HG02840 (cell line): Measurements from ENCODE around the gene ANKAR.
"Not testable (repeated sequence)": the region's sequence is repeated elsewhere in the genome, so short reads cannot be mapped to it uniquely, and the experiment has no call there.

ENCODE experiments used
- ATAC-seq: cut with Tn5 transposase; IDR thresholded peaks from one replicate; pipeline ENCODE4 v1.9.1; 2021; ENCODE audit warnings: mild to moderate bottlenecking, moderate library complexity, moderate number of reproducible peaks; ENCODE audit not compliant: unreplicated experiment, low FRiP score

Gene ANKAR

GRCh38 chr2:189674374-189675112 is at the start of gene ANKAR:
TSS of gene ANKAR (plus strand) at chr2:189674670. CDS start at chr2:189676491, 1,821 bp downstream.
- peak; percentile 96 for ATAC-seq

GRCh38 chr2:189625636-189626035 is 48.8 kb upstream of the ANKAR start:
- ATAC-seq: no peak

- ATAC-seq: no peak
These were observed 46.7 kb upstream of the ANKAR start for GRCh38 chr2:189627789-189628188.

- no peak for ATAC-seq
These were observed 45.5 kb upstream of the ANKAR start for GRCh38 chr2:189628817-189629530.

GRCh38 chr2:189629531-189630453 is 44.7 kb upstream of the ANKAR start:
- no peak for ATAC-seq

GRCh38 chr2:189631849-189632248 is 42.6 kb upstream of the ANKAR start:
- no peak for ATAC-seq

- no peak for ATAC-seq
These were observed 41.1 kb upstream of the ANKAR start for GRCh38 chr2:189633392-189633811.

- ATAC-seq: no peak
These were observed 39.1 kb upstream of the ANKAR start for GRCh38 chr2:189635353-189635752.

GRCh38 chr2:189638301-189639006 is 36.0 kb upstream of the ANKAR start:
- ATAC-seq: no peak

GRCh38 chr2:189639007-189639609 is 35.4 kb upstream of the ANKAR start:
- ATAC-seq: no peak

- no peak for ATAC-seq
These were observed 33.5 kb upstream of the ANKAR start for GRCh38 chr2:189641002-189641401.

GRCh38 chr2:189641590-189641989 is 32.9 kb upstream of the ANKAR start:
- ATAC-seq: no peak

- ATAC-seq: no peak
These were observed 27.9 kb upstream of the ANKAR start for GRCh38 chr2:189646521-189646920.

GRCh38 chr2:189648846-189649509 is 25.5 kb upstream of the ANKAR start:
- ATAC-seq: no peak

- no peak for ATAC-seq
These were observed 23.2 kb upstream of the ANKAR start for GRCh38 chr2:189651284-189651683.

- not testable (repeated sequence) for ATAC-seq
These were observed 21.0 kb upstream of the ANKAR start for GRCh38 chr2:189653464-189653863.

GRCh38 chr2:189654641-189655040 is 19.8 kb upstream of the ANKAR start:
- no peak for ATAC-seq

GRCh38 chr2:189657867-189658266 is 16.6 kb upstream of the ANKAR start:
- peak; percentile 40 for ATAC-seq
